Activated CD8-positive, alpha-beta memory T cell treated with anti-CD3 and anti-CD28 coated beads for 36 hours (primary cell): ENCODE data around the gene SCTR. TPM values are rescaled to one million over a fixed set of nuclear protein-coding genes. Genes with fewer than 3 reads are reported as not detected.
"Not testable (repeated sequence)": the region's sequence is repeated elsewhere in the genome, so short reads cannot be mapped to it uniquely, and the experiment has no call there.

Experiments
- CTCF ChIA-PET: fragments of 350-600 bp; sonication (Branson Sonifier 250); formaldehyde crosslinking; loops from one replicate; lab custom pipeline; 2021; ENCODE audit warnings: antibody characterized with exemption; lab: Charles Lee
- POLR2A ChIA-PET: fragments of 350-600 bp; sonication (Branson Sonifier 250); formaldehyde crosslinking; loops from one replicate; lab custom pipeline; 2021; ENCODE audit warnings: antibody characterized with exemption; lab: Charles Lee
- total RNA-seq, 2 experiments: library from RNA; stranded (reverse); gene quantifications; one replicate each; pipeline ENCODE4 v1.2.3, GENCODE V29; 2021

The SCTR gene
- total RNA-seq, 2 experiments from 2014 or later: not detected

DNA sequence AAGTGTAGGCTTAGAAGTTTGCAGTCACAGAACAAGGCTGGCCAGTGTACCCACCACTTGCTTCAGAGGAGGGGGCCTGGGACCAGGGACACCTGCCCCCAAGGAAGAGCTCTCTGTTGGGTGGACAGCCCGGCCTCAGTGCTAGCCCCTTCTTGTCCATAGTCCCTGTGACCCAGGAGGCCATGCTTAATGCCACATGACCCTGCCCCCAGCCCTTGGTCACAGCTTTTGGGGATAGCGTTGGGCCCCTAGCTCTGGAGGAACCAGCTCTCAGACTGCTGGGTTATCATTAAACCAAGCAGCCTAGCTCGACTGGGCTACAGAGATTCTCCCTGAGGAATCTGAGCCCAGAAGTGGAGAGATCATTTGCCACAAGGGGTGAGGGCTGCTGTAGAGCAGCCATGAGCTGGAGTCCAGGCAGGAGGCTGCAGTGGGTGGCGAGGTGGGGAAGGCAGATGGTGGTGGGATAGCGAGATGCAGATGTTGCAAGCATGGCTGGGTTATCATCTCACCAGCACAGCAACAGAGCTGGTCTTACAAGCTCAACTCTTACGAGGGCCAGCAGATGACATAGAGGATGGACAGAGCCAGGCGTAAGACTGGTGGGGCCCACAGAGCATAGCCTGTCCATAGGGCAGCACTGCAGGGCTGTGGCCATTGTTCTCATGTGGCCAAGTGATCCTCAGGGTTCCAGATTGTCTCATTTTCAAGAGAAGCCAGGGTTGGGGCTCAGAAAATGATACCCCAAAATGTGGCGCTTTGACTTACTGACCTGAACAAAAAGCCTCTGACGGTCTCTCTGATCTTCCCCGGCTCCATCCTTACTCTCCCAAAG lies 99.8 kb downstream of the SCTR start:
- CTCF ChIA-PET: no interaction called here
- POLR2A ChIA-PET: no interaction called here

DNA sequence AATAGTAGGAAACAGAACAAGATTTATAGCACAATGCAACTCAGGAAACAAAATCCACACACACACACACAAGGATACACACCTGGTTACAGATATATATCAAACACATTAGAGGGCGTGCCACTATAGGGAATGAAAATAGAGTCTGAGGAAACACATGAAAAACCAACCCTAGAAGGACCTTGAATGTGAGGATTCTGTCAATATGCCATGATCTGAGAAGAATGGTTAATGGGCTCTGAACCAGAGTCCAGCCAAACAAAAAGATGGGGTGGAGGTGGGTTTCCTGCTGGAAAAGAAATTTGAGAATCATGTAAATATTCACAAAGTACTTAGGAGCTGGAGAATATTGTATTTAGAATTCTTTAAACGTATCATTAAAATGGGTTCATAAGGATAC lies 100.5 kb downstream of the SCTR start:
- POLR2A ChIA-PET: no interaction called here
- CTCF ChIA-PET: no interaction called here

- CTCF ChIA-PET: no interaction called here
- POLR2A ChIA-PET: no interaction called here
These were observed 101.2 kb downstream of the SCTR start for GRCh38 chr2:119423108-119423444.

GRCh38 chr2:119422360-119423107 lies 101.7 kb downstream of the SCTR start:
- ChIA-PET POLR2A (no interaction called here), CTCF (no interaction called here)

DNA sequence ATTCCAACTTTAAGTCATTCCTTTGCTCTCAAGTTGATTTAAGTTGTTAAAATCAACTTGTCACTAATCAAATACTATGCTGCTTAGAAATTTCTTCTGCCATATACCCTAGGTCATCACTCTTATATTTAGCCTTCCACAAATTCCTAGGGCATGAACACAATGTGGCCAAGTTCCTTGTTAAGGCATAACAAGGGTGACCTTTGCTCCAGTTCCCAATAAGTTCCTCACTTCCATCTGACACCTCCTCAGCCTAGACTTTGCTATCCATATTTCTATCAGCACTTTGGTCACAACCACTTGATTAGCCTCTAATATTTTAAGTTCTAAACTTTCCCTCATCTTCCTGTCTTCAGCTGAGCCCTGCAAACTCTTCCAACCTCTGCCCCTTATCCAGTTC lies 102.5 kb downstream of the SCTR start:
- CTCF ChIA-PET: no interaction called here

DNA sequence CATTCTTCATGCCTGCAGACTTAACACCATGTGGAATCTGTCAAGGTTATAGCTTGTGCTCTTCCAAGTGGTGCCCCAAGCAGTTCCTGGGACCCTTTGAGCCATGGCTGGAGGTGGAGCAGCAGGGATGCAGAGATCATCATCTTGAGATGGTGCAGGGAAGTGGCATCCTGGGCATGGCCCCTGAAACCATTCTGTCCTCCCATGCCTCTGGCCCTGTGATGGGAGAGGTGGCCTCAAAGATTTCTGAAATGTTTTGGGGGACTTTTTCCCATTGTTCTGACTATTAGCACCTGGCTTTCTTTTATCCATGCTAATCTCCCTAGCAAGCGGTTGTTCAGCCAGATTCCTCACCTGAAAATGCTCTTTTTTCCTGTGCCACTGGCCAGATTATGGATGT lies 103.0 kb downstream of the SCTR start:
- CTCF ChIA-PET: no interaction called here
- POLR2A ChIA-PET: no interaction called here

More for the DNA sequence above, 102.5 kb downstream of the SCTR start:
- POLR2A ChIA-PET: no interaction called here

DNA sequence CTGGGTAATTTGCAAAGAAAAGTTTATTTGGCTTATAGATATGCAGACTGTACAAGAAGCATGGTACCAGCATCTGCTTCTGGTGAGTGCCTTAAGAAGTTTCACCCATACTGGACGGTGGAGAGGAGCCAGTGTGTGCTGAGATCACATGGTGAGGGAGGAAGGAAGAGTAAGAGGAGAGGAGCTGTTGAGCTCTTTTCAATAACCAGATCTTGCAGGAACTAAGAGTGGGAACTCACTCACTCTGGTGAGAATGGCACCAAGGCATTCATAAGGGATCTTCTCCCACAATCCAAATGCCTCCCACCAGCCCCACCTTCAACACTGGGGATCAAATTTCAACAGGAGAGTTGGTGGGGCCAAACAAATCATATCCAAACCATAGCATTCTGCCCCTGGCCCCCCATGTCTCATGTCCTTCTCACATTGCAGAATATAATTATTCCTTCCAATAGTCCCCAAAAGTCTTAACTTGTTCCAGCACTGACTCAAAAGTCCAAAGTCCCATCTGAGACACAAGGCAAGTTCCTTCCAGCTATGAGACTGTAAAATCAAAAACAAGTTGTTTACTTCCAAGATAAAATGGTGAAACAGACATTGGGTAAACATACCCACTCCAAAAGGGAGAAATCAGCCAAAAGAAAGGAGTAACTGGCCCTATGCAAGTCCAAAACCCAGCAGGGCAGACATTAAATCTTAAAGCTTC lies 104.3 kb downstream of the SCTR start:
- CTCF ChIA-PET: no interaction called here
- POLR2A ChIA-PET: no interaction called here

GRCh38 chr2:119419065-119419464 lies 105.2 kb downstream of the SCTR start:
- ChIA-PET POLR2A (no interaction called here), CTCF (no interaction called here)

- ChIA-PET CTCF (no interaction called here), POLR2A (no interaction called here)
These were observed 106.4 kb downstream of the SCTR start for GRCh38 chr2:119417908-119418307.

GRCh38 chr2:119416299-119416923 lies 107.9 kb downstream of the SCTR start:
- ChIA-PET CTCF (no interaction called here), POLR2A (no interaction called here)

GRCh38 chr2:119415630-119416029 lies 108.7 kb downstream of the SCTR start:
- ChIA-PET CTCF (no interaction called here), POLR2A (no interaction called here)

DNA sequence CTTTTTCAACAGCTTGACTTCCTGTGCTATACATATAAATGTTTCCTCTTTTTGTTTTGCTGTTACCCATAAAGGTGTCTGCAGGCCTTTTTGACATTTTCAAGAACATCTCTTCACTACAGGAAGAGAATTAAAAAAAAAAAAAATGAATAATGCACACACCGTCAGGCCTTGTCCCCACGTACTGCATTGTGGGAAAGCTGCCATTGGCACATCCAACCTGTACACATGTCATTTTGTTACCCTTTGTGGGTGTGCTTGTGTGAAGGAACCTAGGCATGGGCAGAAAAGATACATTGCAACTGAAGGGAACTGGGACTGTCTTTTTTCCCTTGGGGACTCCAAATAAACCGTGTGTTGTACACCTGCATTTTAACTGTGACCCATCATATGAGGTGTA lies 109.4 kb downstream of the SCTR start:
- CTCF ChIA-PET: no interaction called here
- POLR2A ChIA-PET: no interaction called here

DNA sequence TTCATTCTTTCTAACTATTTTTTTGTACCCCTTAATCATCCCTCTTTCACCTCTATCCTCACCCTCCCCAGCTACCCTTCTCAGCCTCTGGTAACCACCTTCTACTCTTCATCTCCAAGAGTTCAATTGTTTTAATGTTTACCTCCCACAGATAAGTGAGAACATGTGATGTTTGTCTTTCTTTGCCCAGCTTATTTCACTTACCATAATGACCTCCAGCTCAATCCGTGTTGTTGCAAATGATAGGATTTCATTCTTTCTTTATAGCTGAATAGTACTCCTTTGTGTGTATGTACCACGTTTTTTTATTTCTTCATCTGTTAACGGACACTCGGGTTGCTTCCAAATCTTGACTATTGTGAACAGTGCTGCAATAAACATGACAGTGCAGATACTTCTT lies 114.8 kb downstream of the SCTR start:
- POLR2A ChIA-PET: no interaction called here
- CTCF ChIA-PET: interaction anchor here (3.8 kb wide), 1 partner anchor 67 kb away, joined by 22 read pairs; no protein-coding TSS in a partner anchor

DNA sequence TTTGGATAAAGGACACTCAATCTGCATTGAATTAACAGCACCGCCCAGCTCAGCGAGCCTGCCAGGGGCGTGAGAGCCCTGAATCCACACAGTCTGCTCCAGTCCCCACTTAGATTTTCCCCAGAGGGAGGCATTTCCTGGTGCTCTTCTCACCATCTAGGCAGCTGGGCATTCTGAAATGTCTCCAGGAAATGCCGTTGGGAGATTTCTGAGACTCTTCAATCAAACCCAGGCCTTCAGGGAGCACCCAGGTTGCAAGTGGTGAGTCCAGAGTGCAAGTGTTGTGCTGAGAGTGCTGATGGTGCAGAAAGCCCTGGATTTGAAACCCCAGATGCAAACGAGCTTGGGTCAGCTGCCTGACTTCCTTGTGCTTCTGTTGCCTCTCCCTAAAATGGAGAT lies 116.1 kb downstream of the SCTR start:
- CTCF ChIA-PET: interaction anchor here (0.7 to 3.8 kb wide), 2 partner anchors 68 to 1167 kb away, joined by 3 to 22 read pairs; no protein-coding TSS in a partner anchor

DNA sequence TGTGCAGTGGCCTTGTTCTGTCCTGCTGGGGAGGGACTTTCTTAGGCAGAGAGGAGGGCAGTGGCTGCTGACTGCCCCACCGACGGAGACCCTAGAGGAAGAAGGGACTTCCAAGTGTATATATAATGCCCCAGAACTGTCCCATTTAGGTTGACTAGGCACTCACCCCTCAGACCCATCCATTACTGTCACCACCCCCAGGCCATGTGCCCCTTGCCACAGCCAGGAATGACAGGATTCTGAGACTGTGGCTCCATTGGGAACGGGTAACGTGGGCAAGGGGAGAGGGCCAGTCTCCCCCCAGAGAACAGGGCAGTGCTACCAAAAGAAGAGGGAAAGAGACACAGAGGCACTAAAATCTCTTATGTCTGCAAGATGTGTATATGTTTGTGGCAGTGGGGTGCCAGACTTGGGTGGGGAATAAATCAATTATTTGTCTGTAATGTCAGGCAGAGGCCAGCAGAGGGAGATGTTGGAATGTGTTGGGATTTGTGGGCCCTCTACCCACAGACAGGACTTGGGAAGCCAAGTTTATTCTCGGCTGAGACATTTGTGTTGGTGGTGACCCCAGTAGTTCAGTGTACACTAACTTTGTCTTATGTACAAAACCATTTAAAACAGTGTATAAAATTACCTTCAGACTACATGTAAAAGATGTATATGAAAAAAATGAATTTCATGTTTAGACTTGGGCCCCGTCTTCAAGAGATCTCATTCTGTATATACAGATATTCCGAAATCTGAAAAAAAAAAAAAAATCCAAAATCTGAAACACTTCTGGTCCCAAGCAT lies 116.7 kb downstream of the SCTR start:
- CTCF ChIA-PET: interaction anchor here (3.8 kb wide), 1 partner anchor 69 kb away, joined by 22 read pairs; no protein-coding TSS in a partner anchor
- POLR2A ChIA-PET: no interaction called here

More for the DNA sequence above, 116.1 kb downstream of the SCTR start:
- POLR2A ChIA-PET: no interaction called here

GRCh38 chr2:119405151-119405550 lies 119.1 kb downstream of the SCTR start:
- POLR2A ChIA-PET: no interaction called here
- CTCF ChIA-PET: no interaction called here

DNA sequence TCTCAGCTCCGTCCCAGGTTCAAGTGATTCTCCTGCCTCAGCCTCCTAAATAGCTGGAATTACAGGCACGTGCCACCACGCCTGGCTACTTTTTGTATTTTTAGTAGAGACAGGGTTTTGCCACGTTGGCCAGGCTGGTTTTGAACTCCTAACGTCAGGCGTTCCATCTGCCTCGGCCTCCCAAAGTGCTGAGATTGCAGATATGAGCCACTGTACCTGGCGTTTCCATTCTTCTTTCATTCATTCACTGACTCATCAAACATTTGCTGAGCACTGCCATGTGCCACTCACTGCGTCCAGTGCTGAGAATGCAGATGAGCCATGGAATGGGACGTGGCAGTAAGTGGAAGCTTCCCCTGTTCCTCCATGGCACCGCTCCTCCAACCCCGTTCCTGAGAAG lies 120.7 kb downstream of the SCTR start:
- POLR2A ChIA-PET: not testable (repeated sequence)
- CTCF ChIA-PET: interaction anchor here (0.8 kb wide), 1 partner anchor 73 kb away, joined by 4 read pairs; no protein-coding TSS in a partner anchor

GRCh38 chr2:119402645-119403560 lies 121.4 kb downstream of the SCTR start:
- CTCF ChIA-PET: no interaction called here
- POLR2A ChIA-PET: no interaction called here
